Choroid plexus epithelial cell (primary cell): Measurements from ENCODE around the gene LFNG.
A peak's percentile ranks its signal among the peaks of the same experiment; 100 is the strongest.

Experiments used
- DNase-seq: peaks from one replicate; pipeline ENCODE4 v3.0.0-alpha.2; 2010; ENCODE audit warnings: low read depth
- H3K4me3 ChIP-seq: 2 replicates; pipeline ENCODE4 v1.5.1; 2011; ENCODE audit warnings: low read depth, mild to moderate bottlenecking, control low read depth, low read length, moderate library complexity
- TF ChIP-seq, protein P1 (sequence below): conservative IDR thresholded peaks from 2 replicates; pipeline ENCODE4 v1.5.1; 2011; ENCODE audit warnings: low read depth, mild to moderate bottlenecking, control low read depth, inconsistent platforms, low read length, moderate library complexity

The LFNG gene

DNA sequence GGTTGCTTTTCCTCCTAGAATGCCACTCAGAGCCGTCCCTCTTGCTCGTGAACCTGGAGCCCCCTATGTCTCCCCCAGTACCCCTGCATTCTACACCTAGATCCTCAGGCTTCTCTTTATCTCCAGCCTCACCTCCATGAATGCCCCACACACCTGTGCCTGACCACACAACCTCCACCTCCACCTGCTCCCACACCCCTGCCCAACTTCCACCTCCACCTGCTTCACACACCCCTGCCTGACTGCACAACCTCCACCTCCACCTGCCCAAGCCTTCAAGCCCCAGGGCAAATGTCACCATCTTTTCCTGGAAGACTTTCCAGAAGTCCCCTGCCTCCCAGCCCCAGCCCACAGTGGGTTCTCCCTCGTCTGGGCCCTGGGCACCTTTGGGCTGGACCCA lies 6.9 kb upstream of the LFNG start:
- H3K4me3 ChIP-seq = no peak overlapping the region
- TF ChIP-seq, protein P1, sequence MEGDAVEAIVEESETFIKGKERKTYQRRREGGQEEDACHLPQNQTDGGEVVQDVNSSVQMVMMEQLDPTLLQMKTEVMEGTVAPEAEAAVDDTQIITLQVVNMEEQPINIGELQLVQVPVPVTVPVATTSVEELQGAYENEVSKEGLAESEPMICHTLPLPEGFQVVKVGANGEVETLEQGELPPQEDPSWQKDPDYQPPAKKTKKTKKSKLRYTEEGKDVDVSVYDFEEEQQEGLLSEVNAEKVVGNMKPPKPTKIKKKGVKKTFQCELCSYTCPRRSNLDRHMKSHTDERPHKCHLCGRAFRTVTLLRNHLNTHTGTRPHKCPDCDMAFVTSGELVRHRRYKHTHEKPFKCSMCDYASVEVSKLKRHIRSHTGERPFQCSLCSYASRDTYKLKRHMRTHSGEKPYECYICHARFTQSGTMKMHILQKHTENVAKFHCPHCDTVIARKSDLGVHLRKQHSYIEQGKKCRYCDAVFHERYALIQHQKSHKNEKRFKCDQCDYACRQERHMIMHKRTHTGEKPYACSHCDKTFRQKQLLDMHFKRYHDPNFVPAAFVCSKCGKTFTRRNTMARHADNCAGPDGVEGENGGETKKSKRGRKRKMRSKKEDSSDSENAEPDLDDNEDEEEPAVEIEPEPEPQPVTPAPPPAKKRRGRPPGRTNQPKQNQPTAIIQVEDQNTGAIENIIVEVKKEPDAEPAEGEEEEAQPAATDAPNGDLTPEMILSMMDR = no peak
- no peak for DNase-seq

DNA sequence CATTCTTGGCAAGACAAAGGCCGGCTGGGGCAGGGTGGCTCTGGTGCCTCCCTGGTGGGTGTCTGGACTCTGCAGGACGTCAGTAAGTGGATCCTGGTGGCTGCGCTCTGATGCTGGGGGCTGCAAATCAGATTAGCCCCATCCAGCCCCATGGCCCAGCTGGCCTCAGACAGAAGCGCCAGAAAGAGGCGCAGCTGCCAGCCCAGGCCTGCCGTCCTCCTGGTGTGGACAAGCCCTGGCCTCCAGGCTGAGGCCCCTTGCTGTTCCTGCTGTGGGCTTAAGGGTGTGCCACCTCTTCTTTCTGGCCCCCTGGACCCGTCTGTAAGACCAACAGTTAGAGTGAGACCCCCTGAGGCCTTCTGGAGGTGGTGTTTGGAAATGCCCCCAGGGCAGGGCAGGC lies 5.9 kb upstream of the LFNG start:
- TF ChIP-seq, protein P1 = no peak
- H3K4me3 ChIP-seq = no peak overlapping the region
- no peak for DNase-seq

DNA sequence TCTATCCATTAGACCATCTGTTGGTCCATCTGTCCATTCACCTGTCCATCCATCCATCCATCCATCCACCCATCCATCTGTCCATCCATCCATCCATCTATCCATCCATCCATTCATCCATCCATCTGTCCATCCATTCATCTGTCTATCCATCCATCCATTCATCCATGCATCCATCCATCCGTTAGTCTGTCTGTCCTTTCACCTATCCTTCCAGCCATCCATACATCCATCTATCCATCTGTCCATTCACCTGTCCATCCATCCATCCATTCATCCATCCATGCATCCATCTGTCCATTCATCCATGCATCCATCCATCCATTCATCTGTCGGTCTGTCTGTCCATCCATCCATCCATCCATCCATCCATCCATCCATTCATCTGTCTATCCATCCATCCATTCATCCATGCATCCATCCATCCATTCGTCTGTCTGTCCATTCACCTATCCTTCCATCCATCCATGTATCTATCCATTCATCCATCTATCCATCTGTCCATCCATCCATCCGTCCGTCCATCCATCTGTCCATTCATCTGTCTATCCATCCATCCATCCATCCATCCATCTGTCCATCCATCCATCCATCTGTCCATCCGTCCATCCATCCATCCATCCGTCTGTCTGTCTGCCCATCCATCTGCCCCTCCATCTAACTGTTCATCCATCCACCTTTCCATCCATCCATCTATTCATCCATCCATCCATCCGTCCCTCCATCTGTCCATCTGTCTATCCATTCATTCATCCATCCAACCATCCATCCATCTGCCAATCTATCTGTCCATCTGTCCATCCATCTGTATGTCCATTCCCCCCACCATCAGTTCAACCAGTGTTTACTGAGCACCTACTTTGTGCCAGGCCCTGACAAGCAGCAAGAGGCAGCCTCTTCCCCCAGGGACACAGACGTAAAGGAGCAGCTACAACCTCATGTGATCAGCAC lies 4.8 kb upstream of the LFNG start:
- no peak overlapping the region for H3K4me3 ChIP-seq
- TF ChIP-seq, protein P1 = no peak
- DNase-seq = no peak

DNA sequence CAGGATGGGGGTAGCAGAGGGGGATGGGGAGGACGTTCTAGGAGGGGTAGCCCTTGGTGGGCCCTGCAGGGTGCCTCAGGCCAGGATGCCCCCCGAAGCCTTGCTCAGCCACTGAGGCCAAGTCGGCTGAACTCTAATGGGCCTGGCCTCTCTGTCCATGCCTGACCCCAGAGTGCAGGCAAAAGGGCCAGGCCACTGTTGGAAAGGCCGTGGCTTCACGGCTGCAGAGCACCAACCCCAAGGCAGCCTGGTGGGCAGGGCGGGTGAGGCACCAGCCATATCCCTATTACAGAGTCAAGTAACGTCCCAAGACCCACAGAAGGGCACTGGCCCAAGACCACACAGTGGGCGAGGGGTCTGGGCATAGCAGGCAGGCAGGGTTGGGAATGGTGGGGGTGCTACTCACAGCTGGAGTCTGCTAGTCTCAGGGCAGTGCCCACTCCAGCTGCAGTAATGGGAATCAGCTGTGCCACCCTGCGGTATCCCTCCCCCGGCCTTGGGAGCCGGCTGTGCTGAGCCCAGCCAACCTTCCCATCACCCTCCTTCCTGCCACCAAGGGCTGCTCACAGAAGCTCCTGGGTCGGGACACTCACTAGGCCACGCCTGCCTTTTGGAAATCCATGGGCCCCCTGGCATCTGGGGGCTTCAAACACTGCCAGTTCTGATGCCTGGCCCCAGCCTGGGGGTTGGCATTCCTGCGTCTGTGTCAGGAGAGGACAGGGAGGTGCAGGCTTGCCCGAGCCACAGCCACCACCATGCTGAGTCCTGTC lies 4.0 kb upstream of the LFNG start:
- H3K4me3 ChIP-seq = no peak overlapping the region
- no peak for DNase-seq
- TF ChIP-seq, protein P1 = no peak

DNA sequence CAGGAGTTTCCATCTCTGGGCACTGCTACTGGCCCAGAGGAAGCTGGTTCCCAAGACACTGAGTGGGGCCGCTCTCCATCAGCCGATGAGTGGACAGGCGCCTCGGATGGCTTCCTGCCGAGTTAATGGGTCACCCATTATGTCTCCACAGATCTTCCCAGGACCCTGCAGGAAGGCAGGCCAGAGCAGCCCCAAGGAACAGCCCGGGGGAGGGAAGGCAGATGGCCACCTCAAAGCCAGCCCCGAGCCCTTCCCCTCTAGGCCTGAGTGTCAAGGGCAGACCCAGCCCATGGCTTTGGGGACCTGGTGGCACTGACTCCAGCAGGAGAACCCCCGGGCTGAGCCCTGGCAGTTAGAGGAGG lies 3.4 kb upstream of the LFNG start:
- DNase-seq = peak; percentile 30
- no peak overlapping the region for H3K4me3 ChIP-seq
- TF ChIP-seq, protein P1 = no peak

DNA sequence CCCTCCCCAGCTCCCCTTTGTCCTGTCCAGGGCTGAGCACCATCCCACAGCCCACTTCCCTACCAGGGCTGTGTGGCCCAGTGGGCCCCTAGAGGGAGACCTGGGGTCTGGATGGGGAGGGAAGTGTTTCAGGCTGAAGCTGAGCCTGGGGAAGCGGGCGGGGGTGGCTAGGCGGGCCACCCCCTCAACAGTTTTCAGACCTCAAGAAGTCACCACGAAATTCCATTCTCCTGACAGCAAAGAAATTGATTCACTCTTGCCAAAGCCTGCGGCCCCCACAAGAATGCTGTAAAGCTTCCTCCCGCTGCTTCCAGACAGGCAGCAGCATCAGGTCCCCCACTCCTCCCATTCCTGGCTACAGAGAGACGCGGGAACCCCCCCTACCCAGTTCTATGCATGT lies 2.5 kb upstream of the LFNG start:
- TF ChIP-seq, protein P1 = peak; percentile 40
- no peak overlapping the region for H3K4me3 ChIP-seq
- peak; percentile 95 for DNase-seq
